LHCN-M2 (cell line): ENCODE results near the gene ONECUT1. TPM values are rescaled to one million over a fixed set of nuclear protein-coding genes. Genes with fewer than 3 reads are reported as not detected.

Source experiments
- total RNA-seq: library from RNA; depleted of rRNA; stranded (reverse); fragments of >200 nt; gene quantifications from 2 replicates; pipeline ENCODE4 v1.2.3, GENCODE V29; 2014; rRNA removed

Gene ONECUT1
- total RNA-seq, 1 experiment from 2014 or later = not detected

Other genes starting within 250 kb of the ONECUT1 start
- gene ARPP19, start 221.3 kb downstream of the ONECUT1 start, total RNA-seq = 143 and 180 TPM in 2 replicates
- 8.7 and 11.1 TPM in 2 replicates for gene ATOSA, start 110.9 kb downstream of the ONECUT1 start, total RNA-seq